NCI-H2227 treated with DMSO at 0.1 percent for 48 hours (cell line): Measurements from ENCODE around the gene FCRL2.
"Not testable (repeated sequence)": the region's sequence is repeated elsewhere in the genome, so short reads cannot be mapped to it uniquely, and the experiment has no call there.

Experiments
- DNase-seq: peaks from one replicate; lab custom pipeline; 2025; lab: John Stamatoyannopoulos, UW

FCRL2 gene

DNA sequence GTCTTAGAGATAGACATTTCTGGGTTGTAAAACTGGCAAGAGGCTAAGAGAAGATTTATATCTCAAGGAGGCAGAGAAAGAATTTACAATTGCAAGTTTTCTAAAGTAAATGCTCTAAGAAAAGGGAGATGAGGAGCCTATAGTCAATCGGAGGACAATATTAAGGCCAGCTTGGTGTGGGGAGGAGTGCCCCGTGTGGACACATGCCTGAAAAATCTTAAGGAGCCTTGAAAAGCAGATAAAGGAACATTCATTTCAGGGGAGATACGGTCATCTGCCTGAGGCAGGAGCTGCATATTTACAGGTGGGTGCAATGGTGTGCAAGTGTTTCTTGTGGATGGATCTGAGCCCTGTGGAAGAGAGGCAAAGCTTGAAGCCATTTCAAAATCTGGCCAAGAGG, 25.6 kb downstream of the FCRL2 start:
- DNase-seq, result no peak

DNA sequence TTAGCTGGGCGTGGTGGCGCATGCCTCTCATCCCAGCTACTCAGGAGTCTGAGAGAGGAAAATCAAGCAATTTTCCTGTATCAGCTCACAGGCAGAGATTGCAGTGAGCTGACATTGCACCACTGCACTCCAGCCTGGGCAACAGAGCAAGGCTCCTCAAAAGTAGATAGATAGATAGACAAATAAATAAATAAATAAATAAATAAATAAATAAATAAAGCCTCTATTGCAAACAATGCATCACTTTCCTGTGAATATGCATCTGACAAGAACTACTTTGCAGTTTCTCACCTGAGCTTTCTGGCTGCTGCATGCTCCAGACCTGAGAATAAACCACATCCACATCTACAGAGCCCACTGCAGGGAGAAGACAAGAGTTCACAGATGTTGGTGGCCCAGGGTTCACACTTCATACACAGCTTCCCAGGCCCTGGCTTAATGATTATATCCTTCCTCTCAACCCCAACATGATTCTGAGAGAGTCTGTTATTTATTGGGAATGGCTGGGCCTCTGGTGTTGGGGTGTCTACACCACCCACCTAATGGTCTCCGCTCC, 28.6 kb downstream of the FCRL2 start:
- DNase-seq, result no peak

DNA sequence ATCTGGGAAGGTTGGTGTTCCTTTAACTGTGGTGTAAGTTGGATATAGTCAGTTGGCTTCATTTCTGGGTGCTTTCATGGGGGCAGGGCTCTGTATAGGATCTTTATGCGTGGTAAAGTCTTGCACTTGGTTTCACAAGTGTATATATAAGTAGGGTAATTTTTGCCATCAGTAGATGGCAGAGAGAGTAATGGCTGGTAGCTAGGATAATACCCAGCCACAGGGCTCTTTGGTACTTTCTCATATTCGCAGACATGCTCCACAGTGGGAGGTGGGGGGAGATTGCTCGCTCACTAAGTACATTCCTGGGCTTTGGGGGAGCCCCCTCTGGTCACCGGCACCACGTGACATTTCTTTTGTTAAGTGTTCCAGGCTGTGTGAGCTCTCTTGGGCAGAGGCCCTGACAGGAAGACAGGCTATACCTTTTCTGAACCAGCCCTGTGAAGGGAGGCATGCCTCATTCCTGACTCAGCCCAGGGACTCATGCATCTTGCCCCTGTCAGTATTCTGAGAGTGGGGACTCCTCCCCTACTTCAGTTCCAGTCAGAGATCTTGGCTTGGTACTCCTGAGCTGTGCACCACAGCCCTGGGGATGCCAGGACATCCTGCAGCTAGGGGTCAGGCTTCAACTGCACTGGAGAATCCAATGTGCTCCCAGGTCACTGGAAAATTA, 37.6 kb downstream of the FCRL2 start:
- DNase-seq, result no peak

DNA sequence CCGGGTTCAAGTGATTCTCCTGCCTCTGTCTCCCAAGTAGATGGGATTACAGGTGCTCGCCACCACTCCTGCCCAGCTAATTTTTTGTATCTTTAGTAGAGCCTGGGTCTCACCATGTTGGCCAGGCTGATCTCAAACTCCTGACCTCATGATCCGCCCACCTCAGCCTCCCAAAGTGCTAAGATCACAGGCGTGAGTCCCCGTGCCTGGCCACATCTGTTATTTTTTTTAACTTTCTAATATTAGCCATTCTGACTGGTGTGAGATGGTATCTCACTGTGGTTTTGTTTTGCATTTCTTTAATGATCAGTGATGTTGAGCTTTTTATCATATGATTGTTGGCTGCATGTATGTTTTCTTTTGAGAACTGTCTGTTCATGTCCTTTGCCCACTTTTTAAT, 40.9 kb downstream of the FCRL2 start:
- DNase-seq, result not testable (repeated sequence)

DNA sequence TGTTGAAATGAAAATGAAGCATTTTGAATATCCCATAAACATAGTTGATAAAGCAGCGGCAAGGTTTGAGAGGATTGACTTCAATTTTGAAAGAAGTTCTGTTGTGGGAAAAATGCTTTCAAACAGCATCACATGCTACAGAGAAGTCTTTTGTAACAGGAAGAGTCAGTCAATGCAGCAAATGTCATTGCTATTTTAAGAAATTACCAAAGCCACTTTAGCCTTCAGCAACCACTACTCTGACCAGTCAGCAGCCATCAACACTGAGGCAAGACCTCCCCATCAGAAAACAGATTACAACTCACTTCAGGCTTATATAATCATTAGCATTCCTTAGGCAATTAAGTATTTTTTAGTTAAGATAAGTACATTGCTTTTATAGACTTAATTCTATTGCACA, 42.6 kb downstream of the FCRL2 start:
- no peak for DNase-seq

DNA sequence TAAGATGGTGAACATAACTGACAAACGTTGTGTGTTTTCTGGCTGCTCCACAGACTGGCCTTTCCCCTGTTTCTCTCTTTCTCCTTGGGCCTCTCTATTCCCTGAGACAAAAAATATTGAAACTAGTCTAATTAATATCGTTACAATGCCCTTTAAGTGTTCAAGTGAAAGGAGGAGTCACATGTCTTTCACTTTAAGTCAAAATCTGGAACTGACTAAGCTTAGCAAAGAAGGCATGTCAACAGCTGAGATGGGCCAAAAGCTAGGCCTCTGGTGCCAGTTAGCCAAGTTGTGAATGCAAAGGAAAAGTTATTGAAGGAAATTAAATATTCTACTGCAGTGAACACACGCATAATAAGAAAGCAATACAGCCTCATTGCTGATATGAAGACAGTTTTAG, 44.2 kb downstream of the FCRL2 start:
- DNase-seq, result no peak

DNA sequence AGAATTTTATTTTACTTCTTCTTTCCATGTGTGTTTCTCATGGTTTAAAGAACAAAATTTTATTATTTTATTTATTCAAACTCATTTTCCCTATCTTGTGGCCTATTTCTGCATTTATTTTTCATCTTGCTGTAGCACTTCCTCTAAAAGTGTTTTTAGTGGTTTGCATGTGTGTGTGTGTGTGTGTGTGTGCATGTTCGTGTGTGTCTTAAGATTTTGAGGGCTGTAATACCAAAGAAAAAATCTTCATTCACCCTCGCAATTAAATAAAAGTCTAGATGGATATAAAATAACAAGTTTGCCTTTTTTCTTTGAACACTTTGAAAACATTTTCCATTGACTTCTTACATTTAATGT, 51.7 kb downstream of the FCRL2 start:
- no peak for DNase-seq

DNA sequence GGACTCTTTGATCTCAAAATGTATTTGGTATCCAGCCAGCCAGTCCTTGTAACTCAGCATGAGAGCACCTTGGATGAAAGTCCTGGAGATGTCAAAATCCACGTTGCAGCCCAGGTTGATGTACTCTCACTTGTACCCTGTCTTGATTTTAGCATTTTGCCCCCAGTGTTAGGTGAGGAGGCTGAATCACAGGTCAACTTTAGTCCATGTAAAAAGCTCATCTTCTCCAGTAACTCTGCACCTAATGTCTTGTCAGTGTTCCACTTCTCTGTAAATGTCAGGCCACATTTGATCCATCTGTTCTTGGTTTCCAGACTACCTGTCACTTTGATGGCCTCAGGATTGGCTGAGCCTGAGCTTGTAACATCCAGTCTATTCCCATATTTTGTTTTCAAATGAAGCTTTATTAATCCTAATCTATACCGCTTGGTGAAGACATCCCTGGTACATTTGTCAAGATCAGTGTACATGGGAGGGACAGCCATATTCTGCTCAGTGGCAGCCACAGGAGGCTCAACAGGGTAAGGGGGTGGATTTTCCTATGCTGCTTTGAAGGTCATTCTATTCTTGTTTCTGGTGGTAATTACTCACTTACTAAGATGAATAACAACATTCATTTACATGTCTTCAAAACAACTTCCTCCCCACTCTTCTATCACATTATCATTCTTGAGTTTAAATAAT, 52.3 kb downstream of the FCRL2 start:
- DNase-seq, result no peak

DNA sequence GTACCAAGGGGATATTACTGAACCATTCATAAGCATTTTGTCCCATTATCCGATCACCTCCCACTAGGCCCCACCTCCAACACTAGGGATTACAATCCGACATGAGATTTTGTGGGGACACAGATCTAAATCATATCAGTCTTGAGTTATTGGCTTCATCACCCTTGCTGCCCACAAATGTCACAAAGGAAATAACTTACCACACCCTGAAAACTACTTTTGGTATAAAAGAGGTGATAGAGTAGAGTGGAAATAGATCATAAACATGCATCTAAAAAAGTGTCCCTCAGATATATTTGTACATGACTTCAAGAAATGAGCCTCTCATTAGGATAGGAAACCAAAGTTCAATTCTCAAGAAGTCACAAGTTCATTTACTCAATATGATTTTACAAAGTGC, 53.8 kb downstream of the FCRL2 start:
- DNase-seq, result no peak

DNA sequence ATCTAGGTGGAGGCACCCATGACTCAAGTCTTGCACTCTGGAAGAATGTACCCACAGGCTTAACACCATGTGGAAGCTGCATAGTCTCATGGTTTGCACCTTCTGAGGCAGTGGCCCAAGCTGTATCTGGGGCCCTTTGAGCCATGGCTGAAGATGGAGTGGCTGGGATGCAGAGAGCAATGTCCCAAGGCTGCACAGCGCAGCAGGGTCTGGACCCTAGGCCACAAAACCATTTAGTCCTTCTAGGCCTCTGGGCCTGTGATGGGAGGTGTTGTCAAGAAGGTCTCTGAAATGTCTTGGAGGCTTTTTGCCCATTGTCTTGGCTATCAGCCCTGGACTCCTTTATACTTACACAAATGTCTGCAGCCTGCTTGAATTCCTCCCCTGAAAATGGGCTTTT, 54.9 kb downstream of the FCRL2 start:
- no peak for DNase-seq

DNA sequence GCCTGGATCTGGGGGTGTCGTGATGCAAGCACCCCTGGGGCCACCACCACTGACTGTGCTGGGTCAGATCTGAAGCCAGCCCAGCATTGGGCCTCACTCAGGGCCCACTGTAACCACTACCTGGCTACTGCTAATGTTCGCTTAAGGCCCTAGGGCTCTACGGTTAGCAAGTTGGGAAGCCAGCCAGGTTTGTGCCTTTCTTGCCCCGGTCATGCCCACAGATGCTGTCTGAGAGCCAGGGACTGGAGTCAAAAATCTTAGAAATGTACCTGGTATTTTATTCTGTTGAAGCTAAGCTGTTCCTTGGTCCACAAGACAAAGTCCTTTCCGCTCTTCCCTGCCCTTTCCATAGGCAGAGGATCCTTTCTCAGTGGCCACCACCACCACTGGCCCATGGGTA, 61.2 kb downstream of the FCRL2 start:
- DNase-seq, result no peak

DNA sequence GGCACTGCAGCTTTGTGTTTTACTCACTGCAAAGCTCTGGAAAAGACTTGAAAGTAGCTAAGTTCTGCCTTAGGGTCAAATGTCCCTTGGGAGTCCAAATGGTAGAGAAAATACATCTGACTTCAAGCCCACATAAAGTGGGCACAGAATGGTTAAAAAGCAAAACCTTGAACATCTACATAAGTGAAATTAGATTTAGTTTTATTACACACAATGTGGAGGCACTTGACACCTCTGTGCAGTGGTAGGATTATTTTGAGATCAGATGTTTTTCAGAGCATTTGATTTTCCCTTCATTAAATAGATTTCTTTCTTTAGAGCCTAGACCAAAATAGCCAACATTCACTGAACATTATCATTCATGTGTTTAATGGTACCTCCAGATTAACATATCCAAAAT, 65.1 kb downstream of the FCRL2 start:
- no peak for DNase-seq

DNA sequence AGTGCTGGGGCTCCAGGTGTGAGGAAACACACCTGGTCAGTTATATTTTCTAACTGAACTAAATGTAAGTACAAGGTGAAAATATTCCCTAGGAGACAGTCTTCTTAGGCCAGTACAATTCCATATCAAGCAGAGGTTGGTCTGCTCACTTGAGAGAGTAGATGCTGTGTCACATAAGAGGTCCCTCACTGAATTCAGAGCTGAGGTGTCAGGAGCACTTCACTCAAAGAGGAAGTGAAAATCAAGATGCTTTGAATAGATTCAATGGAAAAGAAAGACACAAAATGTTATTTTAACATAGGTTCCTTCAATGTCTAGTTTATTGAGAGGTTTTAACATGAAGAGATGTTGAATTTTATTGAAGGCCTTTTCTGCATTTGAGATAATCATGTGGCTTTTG, 72.1 kb downstream of the FCRL2 start:
- no peak for DNase-seq

DNA sequence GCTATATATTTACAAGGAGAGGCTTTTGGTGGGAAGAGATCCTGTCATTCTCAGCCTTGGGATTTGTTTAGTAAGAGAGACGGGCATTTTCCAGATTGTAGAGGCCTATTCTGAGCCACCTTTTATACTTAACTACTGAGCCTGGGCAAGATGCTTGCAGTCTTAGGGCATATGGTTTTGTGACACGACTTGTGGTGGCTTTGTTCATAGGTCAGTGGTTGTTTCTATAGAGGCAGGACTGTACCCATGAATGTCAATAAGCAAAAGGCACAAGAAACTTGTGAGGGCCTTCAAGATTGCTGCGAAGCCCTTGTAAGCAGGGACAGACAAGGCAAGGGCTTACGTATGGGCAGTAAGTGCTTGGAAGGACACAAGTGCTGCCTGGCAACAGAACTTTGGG, 73.0 kb downstream of the FCRL2 start:
- DNase-seq, result no peak

DNA sequence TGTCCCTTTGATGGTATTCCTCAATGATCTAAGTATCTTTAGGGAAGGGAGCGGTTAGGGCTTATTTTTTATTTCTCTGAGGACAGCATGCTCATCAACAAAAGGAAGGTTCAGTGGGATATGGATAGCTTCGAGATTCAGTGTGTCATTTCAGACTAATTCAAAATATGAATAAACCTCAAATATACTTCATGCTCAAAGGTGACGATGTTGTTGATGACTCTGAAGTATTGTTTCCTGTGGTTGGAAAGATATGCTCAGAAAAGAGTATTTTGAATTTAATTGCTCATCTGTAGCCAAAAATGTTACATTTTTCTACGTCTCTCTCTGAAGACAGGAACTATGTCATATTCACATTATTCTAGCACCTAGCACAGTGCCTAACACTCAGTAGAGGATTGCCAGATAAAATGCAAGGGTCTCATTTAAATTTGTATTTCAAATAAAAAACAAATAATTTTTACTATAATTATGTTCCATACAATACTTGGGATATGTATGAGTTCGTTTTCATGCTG, 74.6 kb downstream of the FCRL2 start:
- DNase-seq, result no peak

DNA sequence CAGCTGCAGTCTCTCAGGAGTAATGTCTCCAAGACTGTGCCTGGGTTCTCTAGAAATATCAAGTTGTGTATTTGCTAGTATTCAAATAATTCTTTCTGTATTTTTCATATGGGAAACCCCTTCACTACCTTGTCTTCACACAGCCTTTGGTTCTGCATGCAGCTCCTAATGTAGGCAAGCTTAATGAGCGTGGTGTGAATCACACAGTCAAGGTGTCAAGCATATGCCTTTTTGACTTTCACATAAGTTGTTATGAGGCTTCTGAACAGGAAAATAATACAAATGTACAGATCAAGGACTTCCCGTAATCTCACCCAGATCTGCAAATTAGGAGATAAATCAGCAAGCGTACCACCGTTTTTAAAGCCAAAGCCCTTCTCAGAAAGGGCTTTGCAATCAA, 76.2 kb downstream of the FCRL2 start, which contains the start of gene FCRL3:
FCRL3 (minus strand) TSS at position 38 of the 400 bp plus-strand sequence. CDS start 280 bp downstream, outside the sequence.
- no peak for DNase-seq

DNA sequence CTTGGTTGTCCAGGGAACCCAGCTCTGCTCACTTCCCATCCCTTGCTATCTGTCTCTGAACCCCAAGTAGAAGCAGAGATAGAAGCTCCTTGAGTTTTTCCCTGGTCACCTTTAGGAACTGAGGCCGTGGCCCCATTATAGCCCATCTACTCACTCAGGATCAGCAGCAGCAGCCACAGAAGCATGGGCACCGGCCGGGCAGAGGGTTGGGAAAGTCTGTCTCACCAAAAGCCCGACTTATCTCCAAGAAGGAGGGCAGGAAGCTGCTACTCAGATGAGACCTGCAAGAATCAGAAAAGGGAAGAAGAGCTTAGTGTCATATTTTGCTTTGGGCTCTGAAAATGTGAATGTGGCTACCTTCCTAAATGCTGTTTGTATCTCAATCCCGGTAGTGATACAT, 76.6 kb downstream of the FCRL2 start:
- DNase-seq, result no peak

DNA sequence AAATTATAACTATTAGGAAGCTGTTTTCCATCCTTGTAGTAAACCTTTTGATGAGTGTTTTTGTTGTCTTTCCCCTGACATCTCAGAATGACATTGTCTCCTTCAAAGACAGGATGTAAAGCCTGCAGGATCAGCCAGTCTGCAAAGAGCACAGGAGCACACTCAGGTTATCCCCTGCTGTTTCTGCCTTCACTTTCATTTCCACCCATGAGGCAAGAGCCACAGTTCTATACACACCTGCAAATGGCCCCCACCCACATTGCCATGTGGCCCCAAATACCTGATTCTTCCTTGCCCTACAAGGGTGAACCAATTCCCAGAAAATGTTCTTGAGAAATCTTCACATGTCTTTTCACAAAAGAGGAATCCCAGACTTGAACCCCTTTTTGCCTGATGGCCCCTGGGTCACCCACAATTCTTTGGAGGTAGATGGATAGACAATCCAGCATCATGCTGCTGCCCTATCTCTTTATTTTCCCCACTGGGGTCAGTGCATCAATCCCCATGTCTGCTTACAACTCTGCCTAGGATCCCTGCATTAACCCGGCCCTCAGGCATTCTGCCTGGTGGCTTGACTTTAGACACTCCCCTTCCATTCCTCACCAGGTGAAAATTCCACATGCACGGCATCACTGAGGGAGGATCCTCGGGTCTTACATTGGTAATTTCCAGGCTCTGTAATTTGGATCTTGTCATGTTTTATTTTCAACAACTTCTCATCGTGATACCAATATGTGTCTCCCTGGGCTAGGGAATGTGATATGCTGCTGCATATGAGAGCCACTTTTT, 79.0 kb downstream of the FCRL2 start:
- DNase-seq, result no peak

DNA sequence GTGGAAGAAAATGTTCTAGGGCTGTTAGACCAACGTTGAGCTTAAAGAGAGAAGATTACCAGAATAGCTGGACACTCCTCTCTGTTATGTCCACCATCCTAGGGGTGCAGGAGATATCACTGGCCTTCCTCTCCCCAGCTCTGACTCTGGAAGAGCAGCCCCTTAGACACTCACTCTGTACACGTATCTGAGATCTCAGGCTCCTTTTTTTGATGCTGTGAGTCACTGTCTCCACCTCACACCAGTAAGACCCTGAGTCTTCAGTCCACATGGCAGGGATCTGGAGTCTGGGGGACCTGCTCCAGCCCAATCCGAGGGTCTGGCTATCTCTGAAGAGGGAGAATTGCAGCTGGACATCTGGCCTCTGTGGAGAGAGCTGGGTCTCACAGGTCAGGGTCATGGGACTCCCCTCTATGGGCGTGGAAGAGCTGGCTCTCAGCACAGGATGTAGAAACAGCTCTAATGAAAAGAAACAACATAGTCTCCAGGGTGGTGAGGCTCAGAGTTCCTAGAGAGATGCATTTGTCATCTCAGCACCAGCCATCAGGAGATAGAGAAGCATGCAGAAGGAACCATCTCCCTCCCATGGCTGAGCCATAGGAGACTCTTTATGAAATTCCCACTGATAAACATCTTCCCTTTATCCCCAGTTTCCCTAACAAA, 79.8 kb downstream of the FCRL2 start:
- DNase-seq, result no peak
